IgD-negative memory B cell (primary cell): ENCODE results near the gene VTN. TPM values are rescaled to one million over a fixed set of nuclear protein-coding genes. Genes with fewer than 3 reads are reported as not detected.

Source experiments
- H3K27ac Mint-ChIP-seq, 3 donors: one replicate each; pipeline ENCODE4 v1.8.0; 2020 to 2022; ENCODE audit warnings: mild to moderate bottlenecking in 3 of 3, mixed read lengths in 3 of 3, moderate library complexity in 1 of 3
- H3K27me3 Mint-ChIP-seq: one replicate; pipeline ENCODE4 v1.8.0; 2021; ENCODE audit warnings: mixed read lengths
- H3K36me3 Mint-ChIP-seq: one replicate; pipeline ENCODE4 v1.8.0; 2020; ENCODE audit warnings: mild to moderate bottlenecking, mixed read lengths
- H3K4me1 Mint-ChIP-seq, 3 donors: one replicate each; pipeline ENCODE4 v1.8.0; 2020 to 2022; ENCODE audit warnings: mixed read lengths in 3 of 3, mild to moderate bottlenecking in 1 of 3
- H3K4me3 Mint-ChIP-seq, 4 donors: one replicate each; pipeline ENCODE4 v1.8.0; 2020 to 2022; ENCODE audit warnings: mild to moderate bottlenecking in 4 of 4, mixed read lengths in 4 of 4, moderate library complexity in 3 of 4
- H3K9me3 Mint-ChIP-seq, 3 donors: one replicate each; pipeline ENCODE4 v1.8.0; 2020 to 2021; ENCODE audit warnings: mixed read lengths in 3 of 3, mild to moderate bottlenecking in 1 of 3
- polyA plus RNA-seq: library from polyadenylated mRNA; unstranded; fragments of 300-500 nt; fragmentation: Illumina TruSeq; gene quantifications from one replicate; pipeline ENCODE4 v1.2.3, GENCODE V29; 2021

Gene VTN
- polyA plus RNA-seq, 1 donor from 2014 or later = not detected

DNA sequence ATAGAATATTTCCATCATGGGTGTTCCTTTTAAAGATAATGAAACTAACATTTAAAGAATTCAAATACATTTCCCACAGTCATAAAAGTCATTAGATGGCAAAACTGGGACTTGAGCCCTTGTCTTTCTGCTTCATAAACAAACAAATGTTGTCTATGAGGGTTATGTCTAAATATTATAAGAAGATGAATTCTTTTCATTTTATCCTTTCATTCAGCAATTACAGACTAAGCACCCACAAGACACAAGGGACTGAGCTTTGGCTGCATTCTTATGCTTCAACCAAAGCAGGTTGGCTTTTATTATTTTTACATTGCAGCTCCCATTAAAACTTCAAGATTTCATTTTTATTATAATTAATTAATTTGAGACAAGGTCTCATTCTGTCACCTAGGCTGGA, 16.3 kb upstream of the VTN start:
- peaks cover 14% of the 10 kb centered on the region for H3K36me3 Mint-ChIP-seq
- no peaks in the 10 kb centered on the region for H3K9me3 Mint-ChIP-seq
- H3K27ac Mint-ChIP-seq = no peak overlapping the region
- peaks cover 0 to 12% (median 6%) of the 10 kb centered on the region in 3 donors for H3K4me1 Mint-ChIP-seq
- no peak overlapping the region for H3K4me3 Mint-ChIP-seq
- H3K27me3 Mint-ChIP-seq = peaks cover 9% of the 10 kb centered on the region

GRCh38 chr17:28385406-28385805, 15.3 kb upstream of the VTN start:
- H3K9me3 Mint-ChIP-seq = no peaks in the 10 kb centered on the region
- H3K4me1 Mint-ChIP-seq = peaks cover 0 to 13% (median 6%) of the 10 kb centered on the region in 3 donors
- no peak overlapping the region for H3K27ac Mint-ChIP-seq
- H3K27me3 Mint-ChIP-seq = peaks cover 9% of the 10 kb centered on the region
- H3K36me3 Mint-ChIP-seq = peaks cover 11% of the 10 kb centered on the region
- peak overlapping the region in 3 of 4 donors; percentile 82 to 95 (median 88) for H3K4me3 Mint-ChIP-seq

GRCh38 chr17:28385037-28385400, 14.9 kb upstream of the VTN start:
- Mint-ChIP-seq H3K4me1 (peaks cover 0 to 17% (median 6%) of the 10 kb centered on the region in 3 donors), H3K4me3 (peak overlapping the region; percentile 70 to 95 (median 91)), H3K27me3 (peaks cover 10% of the 10 kb centered on the region), H3K36me3 (peaks cover 9% of the 10 kb centered on the region), H3K9me3 (no peaks in the 10 kb centered on the region), H3K27ac (no peak overlapping the region)

DNA sequence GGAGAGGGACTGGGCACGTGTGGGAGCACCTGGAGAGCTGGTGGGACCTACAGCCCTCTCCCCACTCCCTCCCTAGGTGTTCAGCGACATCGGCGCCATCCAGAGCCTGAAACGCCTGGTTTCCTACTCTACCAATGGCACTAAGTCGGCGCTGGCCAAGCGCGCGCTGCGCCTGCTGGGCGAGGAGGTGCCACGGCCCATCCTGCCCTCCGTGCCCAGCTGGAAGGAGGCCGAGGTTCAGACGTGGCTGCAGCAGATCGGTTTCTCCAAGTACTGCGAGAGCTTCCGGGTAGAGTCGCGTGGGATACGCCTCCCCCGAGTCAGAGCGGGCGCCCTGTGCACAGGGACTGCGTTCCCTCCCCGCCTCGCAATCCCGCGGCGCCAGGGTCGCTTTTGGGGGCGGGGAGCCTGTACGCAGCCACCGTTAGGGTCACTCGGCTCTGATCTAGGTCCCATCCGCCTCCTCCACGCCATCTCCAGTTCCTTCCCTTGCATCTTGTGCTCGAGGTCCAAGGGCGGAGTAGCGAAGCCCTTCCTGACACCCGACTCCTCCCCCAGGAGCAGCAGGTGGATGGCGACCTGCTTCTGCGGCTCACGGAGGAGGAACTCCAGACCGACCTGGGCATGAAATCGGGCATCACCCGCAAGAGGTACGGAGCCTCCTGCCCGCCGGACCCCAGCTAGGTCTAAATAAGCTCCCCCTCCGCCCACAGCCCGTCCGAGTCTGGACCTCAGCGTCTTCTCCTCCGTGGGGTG, 14.4 kb upstream of the VTN start:
- peaks cover 10% of the 10 kb centered on the region for H3K27me3 Mint-ChIP-seq
- H3K36me3 Mint-ChIP-seq = peaks cover 8% of the 10 kb centered on the region
- no peak overlapping the region for H3K27ac Mint-ChIP-seq

GRCh38 chr17:28381141-28381825, 11.2 kb upstream of the VTN start:
- H3K36me3 Mint-ChIP-seq = peaks cover 7% of the 10 kb centered on the region
- peak overlapping the region in 1 of 4 donors; percentile 52 for H3K4me3 Mint-ChIP-seq
- H3K27ac Mint-ChIP-seq = no peak overlapping the region
- H3K4me1 Mint-ChIP-seq = peaks cover 0 to 19% (median 6%) of the 10 kb centered on the region in 3 donors
- peaks cover 10% of the 10 kb centered on the region for H3K27me3 Mint-ChIP-seq
- H3K9me3 Mint-ChIP-seq = no peaks in the 10 kb centered on the region

More for the DNA sequence above, 14.4 kb upstream of the VTN start:
- Mint-ChIP-seq H3K4me1 (peaks cover 0 to 17% (median 6%) of the 10 kb centered on the region in 3 donors), H3K4me3 (peak overlapping the region; percentile 70 to 95 (median 91)), H3K9me3 (no peaks in the 10 kb centered on the region)

- H3K9me3 Mint-ChIP-seq = no peaks in the 10 kb centered on the region
- peak overlapping the region in 1 of 4 donors; percentile 12 for H3K4me3 Mint-ChIP-seq
- peak overlapping the region in 1 of 3 donors; percentile 72 for H3K27ac Mint-ChIP-seq
Observed at GRCh38 chr17:28379814-28380801, 10.0 kb upstream of the VTN start.

GRCh38 chr17:28372945-28373274, 2.8 kb upstream of the VTN start:
- Mint-ChIP-seq H3K36me3 (peaks cover under 1% of the 10 kb centered on the region), H3K27me3 (no peaks in the 10 kb centered on the region), H3K4me1 (peaks cover 4 to 15% (median 12%) of the 10 kb centered on the region in 3 donors), H3K27ac (peak overlapping the region in 1 of 3 donors; percentile 53), H3K4me3 (peak overlapping the region; percentile 12 to 75 (median 66)), H3K9me3 (no peaks in the 10 kb centered on the region)

More at GRCh38 chr17:28379814-28380801, 10.0 kb upstream of the VTN start:
- Mint-ChIP-seq H3K4me1 (peaks cover under 1 to 16% (median 4%) of the 10 kb centered on the region in 3 donors), H3K27me3 (peaks cover 10% of the 10 kb centered on the region), H3K36me3 (peaks cover 7% of the 10 kb centered on the region)

GRCh38 chr17:28372203-28372944, 2.3 kb upstream of the VTN start:
- no peaks in the 10 kb centered on the region for H3K36me3 Mint-ChIP-seq

GRCh38 chr17:28371245-28372202, 1.4 kb upstream of the VTN start, which contains the start of gene SARM1:
TSS of gene SARM1 (plus strand) at chr17:28371694. CDS start at chr17:28372033, 339 bp downstream.
- peaks cover 4 to 15% (median 12%) of the 10 kb centered on the region in 3 donors for H3K4me1 Mint-ChIP-seq
- H3K27me3 Mint-ChIP-seq = no peaks in the 10 kb centered on the region
- peak within 1 kb of the TSS; percentile 8 to 90 (median 86) for H3K27ac Mint-ChIP-seq
- H3K4me3 Mint-ChIP-seq = peak within 1 kb of the TSS; percentile 71 to 98 (median 92)
- no peaks in the 10 kb centered on the region for H3K9me3 Mint-ChIP-seq
- no peaks in the 10 kb centered on the region for H3K36me3 Mint-ChIP-seq

More at GRCh38 chr17:28372203-28372944, 2.3 kb upstream of the VTN start:
- Mint-ChIP-seq H3K27ac (peak overlapping the region in 1 of 3 donors; percentile 86), H3K4me1 (peaks cover 4 to 15% (median 12%) of the 10 kb centered on the region in 3 donors), H3K27me3 (no peaks in the 10 kb centered on the region), H3K9me3 (no peaks in the 10 kb centered on the region), H3K4me3 (peak overlapping the region; percentile 71 to 87 (median 80))

GRCh38 chr17:28370744-28371103, 617 bp upstream of the VTN start:
- Mint-ChIP-seq H3K27ac (peak overlapping the region; percentile 8 to 90 (median 80)), H3K4me1 (peaks cover 4 to 15% (median 12%) of the 10 kb centered on the region in 3 donors), H3K27me3 (no peaks in the 10 kb centered on the region), H3K9me3 (no peaks in the 10 kb centered on the region), H3K4me3 (peak overlapping the region; percentile 71 to 98 (median 92)), H3K36me3 (no peaks in the 10 kb centered on the region)

DNA sequence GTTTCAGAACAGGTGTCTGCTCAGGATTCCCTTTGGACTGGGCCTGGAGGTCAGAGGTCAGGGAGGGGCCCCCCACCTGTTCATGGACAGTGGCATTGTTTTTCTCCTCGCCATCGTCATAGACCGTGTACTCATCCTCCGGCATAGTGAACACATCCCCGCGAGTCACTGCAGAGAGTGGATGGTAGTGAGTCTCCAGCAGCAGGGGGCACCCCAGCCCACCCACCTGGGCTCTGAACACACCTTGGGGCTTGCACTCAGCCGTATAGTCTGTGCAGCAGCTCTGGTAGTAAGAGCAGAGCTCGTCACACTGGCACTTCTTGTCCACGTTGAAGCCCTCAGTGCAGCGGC, 448 bp downstream of the VTN start:
- H3K36me3 Mint-ChIP-seq = no peaks in the 10 kb centered on the region
- no peaks in the 10 kb centered on the region for H3K9me3 Mint-ChIP-seq
- H3K4me3 Mint-ChIP-seq = peak overlapping the region in 2 of 4 donors; percentile 55 to 71
- peaks cover 0 to 15% (median 12%) of the 10 kb centered on the region in 3 donors for H3K4me1 Mint-ChIP-seq
- peak overlapping the region in 1 of 3 donors; percentile 8 for H3K27ac Mint-ChIP-seq
- H3K27me3 Mint-ChIP-seq = no peaks in the 10 kb centered on the region

DNA sequence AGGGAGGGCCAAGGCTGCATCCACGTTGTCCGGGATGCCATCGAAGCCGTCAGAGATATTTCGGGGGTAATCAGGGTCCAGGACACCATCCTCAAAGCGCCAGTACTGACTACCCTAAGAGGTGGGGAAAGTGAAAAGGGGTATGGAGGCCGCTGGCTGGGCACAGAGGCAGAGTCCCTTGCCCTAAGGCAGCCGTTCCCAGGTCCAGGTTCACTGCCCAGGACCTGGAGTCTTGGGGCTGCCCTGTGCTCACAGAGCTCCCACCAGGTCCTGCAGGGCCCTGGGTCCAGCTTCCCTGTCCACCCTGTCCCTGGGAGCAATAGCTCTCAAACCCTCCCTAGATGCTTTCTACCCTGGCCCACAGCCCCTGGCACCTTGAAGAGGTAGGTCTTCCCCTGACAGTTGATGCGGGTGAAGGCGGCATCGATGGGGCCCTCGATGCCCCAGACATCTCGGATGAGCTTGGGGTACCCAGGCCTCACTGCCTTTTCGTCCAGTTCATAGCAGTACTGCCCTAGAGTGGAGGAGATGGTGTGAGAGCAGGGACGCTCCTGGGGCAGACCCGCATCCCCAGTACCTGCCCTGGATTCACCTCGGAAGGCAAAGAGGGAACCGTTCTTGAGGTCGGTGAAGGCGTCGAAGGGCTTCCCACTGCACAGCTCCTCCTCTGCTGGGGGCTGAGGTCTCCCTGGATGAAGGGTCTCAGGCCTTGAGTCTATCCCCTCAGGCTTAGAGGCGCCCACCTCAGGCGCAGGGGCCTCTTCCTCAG, 1.0 kb downstream of the VTN start:
- Mint-ChIP-seq H3K4me3 (peak overlapping the region in 2 of 4 donors; percentile 21 to 43), H3K27me3 (no peaks in the 10 kb centered on the region), H3K36me3 (no peaks in the 10 kb centered on the region), H3K4me1 (peaks cover 0 to 15% (median 12%) of the 10 kb centered on the region in 3 donors), H3K9me3 (no peaks in the 10 kb centered on the region), H3K27ac (peak overlapping the region in 1 of 3 donors; percentile 8)
